BE2C (cell line): ENCODE measurements around the gene FBXW11.
"Not testable (repeated sequence)": the region's sequence is repeated elsewhere in the genome, so short reads cannot be mapped to it uniquely, and the experiment has no call there.

Source experiments
- DNase-seq: peaks from one replicate; pipeline ENCODE4 v3.0.0-alpha.2; 2020
- H3K27me3 ChIP-seq: fragments of 250-450 bp; sonication (Bioruptor Pico); 2 replicates; pipeline ENCODE4 v1.5.1; 2020; ENCODE audit warnings: mild to moderate bottlenecking
- H3K36me3 ChIP-seq: fragments of 250-450 bp; sonication (Bioruptor Pico); 2 replicates; pipeline ENCODE4 v1.5.1; 2020; ENCODE audit warnings: mild to moderate bottlenecking
- H3K4me1 ChIP-seq: fragments of 250-450 bp; sonication (Bioruptor Pico); 2 replicates; pipeline ENCODE4 v1.5.1; 2020
- H3K4me3 ChIP-seq: 2 replicates; pipeline ENCODE4 v1.5.1; 2011; ENCODE audit warnings: low read depth, low read length
- H3K9me3 ChIP-seq: fragments of 250-450 bp; sonication (Bioruptor Pico); 2 replicates; pipeline ENCODE4 v1.5.1; 2020
- CTCF ChIP-seq: IDR thresholded peaks from 2 replicates; pipeline ENCODE4 v1.5.1; 2012; ENCODE audit warnings: mild to moderate bottlenecking, low read depth, low read length

FBXW11 gene

GRCh38 chr5:171931163-171931562 lies 75.3 kb downstream of the FBXW11 start:
- Histone ChIP-seq H3K27me3 (no peaks in the 10 kb centered on the region), H3K4me1 (no peaks in the 10 kb centered on the region), H3K9me3 (no peaks in the 10 kb centered on the region), H3K36me3 (no peaks in the 10 kb centered on the region), H3K4me3 (no peak overlapping the region)
- TF ChIP-seq CTCF = no peak
- DNase-seq = no peak

GRCh38 chr5:171927345-171927941 lies 79.0 kb downstream of the FBXW11 start:
- H3K36me3 ChIP-seq = no peaks in the 10 kb centered on the region
- H3K9me3 ChIP-seq = no peaks in the 10 kb centered on the region
- TF ChIP-seq CTCF = peak; percentile 53
- H3K4me1 ChIP-seq = no peaks in the 10 kb centered on the region
- no peak for DNase-seq
- no peak overlapping the region for H3K4me3 ChIP-seq
- H3K27me3 ChIP-seq = no peaks in the 10 kb centered on the region

GRCh38 chr5:171926311-171926710 lies 80.1 kb downstream of the FBXW11 start:
- no peaks in the 10 kb centered on the region for H3K36me3 ChIP-seq
- no peak for TF ChIP-seq CTCF
- H3K9me3 ChIP-seq = no peaks in the 10 kb centered on the region
- no peak overlapping the region for H3K4me3 ChIP-seq
- H3K4me1 ChIP-seq = no peaks in the 10 kb centered on the region
- no peak for DNase-seq
- no peaks in the 10 kb centered on the region for H3K27me3 ChIP-seq

- TF ChIP-seq CTCF = no peak
- H3K36me3 ChIP-seq = no peaks in the 10 kb centered on the region
- H3K4me1 ChIP-seq = peaks cover 2% of the 10 kb centered on the region; the same call in 1 of the 2 replicates
- no peak overlapping the region for H3K4me3 ChIP-seq
- H3K27me3 ChIP-seq = no peaks in the 10 kb centered on the region
- DNase-seq = no peak
- H3K9me3 ChIP-seq = no peaks in the 10 kb centered on the region
Measured at GRCh38 chr5:171924493-171925122, 81.8 kb downstream of the FBXW11 start.

GRCh38 chr5:171920765-171921391 lies 85.6 kb downstream of the FBXW11 start:
- TF ChIP-seq CTCF = no peak
- no peaks in the 10 kb centered on the region for H3K36me3 ChIP-seq
- peaks cover 2% of the 10 kb centered on the region; the same call in 1 of the 2 replicates for H3K4me1 ChIP-seq
- no peaks in the 10 kb centered on the region for H3K27me3 ChIP-seq
- H3K4me3 ChIP-seq = no peak overlapping the region
- no peak for DNase-seq
- no peaks in the 10 kb centered on the region for H3K9me3 ChIP-seq

- not testable (repeated sequence) for H3K4me1 ChIP-seq, H3K27me3 ChIP-seq, H3K9me3 ChIP-seq, H3K4me3 ChIP-seq, DNase-seq, H3K36me3 ChIP-seq
Measured at GRCh38 chr5:171915700-171916099, 90.7 kb downstream of the FBXW11 start.
